ENCODE results near the gene TAPBP.

The TAPBP gene

GRCh38 chr6:33259032-33259431 is 54.8 kb downstream of the TAPBP start:
- Histone ChIP-seq H2AFZ (ENCODE audit: low read depth, low read length, severe bottlenecking) (no peak overlapping the region), H3K79me2 (ENCODE audit: insufficient read depth, low read length) (no peaks in the 10 kb centered on the region), H3K4me3 (ENCODE audit: insufficient read depth, low read length, poor library complexity, severe bottlenecking) (no peak overlapping the region), H3K27ac (ENCODE audit: low read depth, low read length) (no peak overlapping the region), H3K27me3 (ENCODE audit: low read length) (no peaks in the 10 kb centered on the region), H4K20me1 (ENCODE audit: low read depth, low read length) (no peaks in the 10 kb centered on the region), H3K9me2 (replicated peaks; ENCODE audit: insufficient read depth, low read length) (no peaks in the 10 kb centered on the region), H3K4me2 (ENCODE audit: low read depth, low read length, poor library complexity, severe bottlenecking) (no peak overlapping the region), H3K36me3 (ENCODE audit: low read length) (peaks cover 21% of the 10 kb centered on the region; the same call in 1 of the 2 replicates), H3K9ac (ENCODE audit: low read length) (no peak overlapping the region), H3F3A (ENCODE audit: insufficient read depth) (peaks cover 14% of the 10 kb centered on the region), H3K9me3 (ENCODE audit: insufficient read depth, low read length) (no peaks in the 10 kb centered on the region)
- TF ChIP-seq EZH2phosphoT487 (conservative IDR thresholded peaks at IDR 0.05; ENCODE audit: low read length) (no peak), CTCF (IDR thresholded peaks at IDR 0.05; ENCODE audit: insufficient read depth, low read length, poor library complexity, severe bottlenecking) (no peak)

GRCh38 chr6:33254591-33254990 is 59.3 kb downstream of the TAPBP start:
- no peaks in the 10 kb centered on the region for H3K27me3 ChIP-seq (ENCODE audit: low read length)
- peaks cover 7% of the 10 kb centered on the region; the same call in 1 of the 2 replicates for H3K79me2 ChIP-seq (ENCODE audit: insufficient read depth, low read length)
- peaks cover 7% of the 10 kb centered on the region; the same call in 1 of the 2 replicates for H3K36me3 ChIP-seq (ENCODE audit: low read length)
- H4K20me1 ChIP-seq (ENCODE audit: low read depth, low read length): no peaks in the 10 kb centered on the region
- H3K4me3 ChIP-seq (ENCODE audit: insufficient read depth, low read length, poor library complexity, severe bottlenecking): no peak overlapping the region
- H3K9me2 ChIP-seq (replicated peaks; ENCODE audit: insufficient read depth, low read length): no peaks in the 10 kb centered on the region
- no peak overlapping the region for H3K27ac ChIP-seq (ENCODE audit: low read depth, low read length)
- TF ChIP-seq EZH2phosphoT487 (conservative IDR thresholded peaks at IDR 0.05; ENCODE audit: low read length) (no peak), CTCF (IDR thresholded peaks at IDR 0.05; ENCODE audit: insufficient read depth, low read length, poor library complexity, severe bottlenecking) (no peak)
- peaks cover 13% of the 10 kb centered on the region; the same call in 1 of the 2 replicates for H3F3A ChIP-seq (ENCODE audit: insufficient read depth)
- no peaks in the 10 kb centered on the region for H3K9me3 ChIP-seq (ENCODE audit: insufficient read depth, low read length)
- H3K4me2 ChIP-seq (ENCODE audit: low read depth, low read length, poor library complexity, severe bottlenecking): no peak overlapping the region
- no peak overlapping the region for H3K9ac ChIP-seq (ENCODE audit: low read length)
- H2AFZ ChIP-seq (ENCODE audit: low read depth, low read length, severe bottlenecking): no peak overlapping the region

- Histone ChIP-seq H3K4me3 (ENCODE audit: insufficient read depth, low read length, poor library complexity, severe bottlenecking) (no peak overlapping the region), H3K27ac (ENCODE audit: low read depth, low read length) (no peak overlapping the region), H3K9me3 (ENCODE audit: insufficient read depth, low read length) (no peaks in the 10 kb centered on the region), H3K9me2 (replicated peaks; ENCODE audit: insufficient read depth, low read length) (no peaks in the 10 kb centered on the region), H3K4me2 (ENCODE audit: low read depth, low read length, poor library complexity, severe bottlenecking) (no peak overlapping the region), H3K9ac (ENCODE audit: low read length) (no peak overlapping the region), H3K27me3 (ENCODE audit: low read length) (no peaks in the 10 kb centered on the region), H3K36me3 (ENCODE audit: low read length) (no peaks in the 10 kb centered on the region), H2AFZ (ENCODE audit: low read depth, low read length, severe bottlenecking) (no peak overlapping the region), H4K20me1 (ENCODE audit: low read depth, low read length) (no peaks in the 10 kb centered on the region), H3K79me2 (ENCODE audit: insufficient read depth, low read length) (peaks cover 7% of the 10 kb centered on the region; the same call in 1 of the 2 replicates), H3F3A (ENCODE audit: insufficient read depth) (peaks cover 17% of the 10 kb centered on the region)
- no peak for TF ChIP-seq EZH2phosphoT487 (conservative IDR thresholded peaks at IDR 0.05; ENCODE audit: low read length)
- no peak for TF ChIP-seq CTCF (IDR thresholded peaks at IDR 0.05; ENCODE audit: insufficient read depth, low read length, poor library complexity, severe bottlenecking)
Observed at GRCh38 chr6:33252759-33253158, 61.1 kb downstream of the TAPBP start.

All from SU-DHL-6 (cell line).